SK-N-SH (cell line): Measurements from ENCODE around the gene WNK1. TPM values are rescaled to one million over a fixed set of nuclear protein-coding genes. Genes with fewer than 3 reads are reported as not detected.

Experiments used
- CTCF ChIA-PET: fragments of 300-600, 350-600 bp; formaldehyde crosslinking; extraction: SDS; loops from one replicate; lab custom pipeline; 2021; lab: Yijun Ruan, JAX
- POLR2A ChIA-PET: fragments of 350-600 bp; sonication (Branson Sonifier 250); formaldehyde crosslinking; extraction: SDS; loops from one replicate; lab custom pipeline; 2020; ENCODE audit warnings: antibody characterized with exemption, inconsistent platforms; lab: Yijun Ruan, JAX
- DNase-seq: peaks from one replicate; pipeline ENCODE4 v3.0.0; 2012
- H2AFZ ChIP-seq: fragments of 200-600 bp; sonication (generic); 2 replicates; pipeline ENCODE4 v1.8.1; 2016; ENCODE audit warnings: antibody characterized with exemption, mild to moderate bottlenecking, low read depth
- H3F3A ChIP-seq: fragments of 200-600 bp; sonication (generic); replicated peaks from 2 replicates; pipeline ENCODE3; 2016; ENCODE audit warnings: antibody characterized with exemption, mild to moderate bottlenecking; ENCODE audit not compliant: insufficient read depth
- H3K27ac ChIP-seq, 2 experiments: fragments of 200-500 bp in 1 of 2; fragments of 200-600 bp in 1 of 2; sonication (Bioruptor generic) in 1 of 2; sonication (generic), shearing (Covaris generic) in 1 of 2; 2 replicates each; pipeline versions ENCODE4 v1.5.1 to v1.6.1; 2014 to 2016; ENCODE audit warnings: low read depth in 2 of 2, inconsistent platforms in 1 of 2, low read length in 1 of 2, mild to moderate bottlenecking in 1 of 2, mixed read lengths in 1 of 2
- H3K27me3 ChIP-seq: fragments of 200-600 bp; sonication (generic), shearing (Covaris generic); 2 replicates; pipeline ENCODE4 v1.6.1; 2016; ENCODE audit warnings: mixed run types; ENCODE audit not compliant: insufficient read depth
- H3K36me3 ChIP-seq, 2 experiments: fragments of 200-500 bp in 1 of 2; fragments of 200-600 bp in 1 of 2; sonication (Bioruptor generic) in 1 of 2; sonication (generic) in 1 of 2; replicated peaks in 1 of 2; 2 replicates each; pipeline versions ENCODE3 to v1.5.1; 2014 to 2016; ENCODE audit warnings: low read length in 1 of 2, mild to moderate bottlenecking in 1 of 2; ENCODE audit not compliant: insufficient read depth in 2 of 2, control insufficient read depth in 1 of 2
- H3K4me1 ChIP-seq, 2 experiments: fragments of 200-500 bp in 1 of 2; fragments of 200-600 bp in 1 of 2; sonication (Bioruptor generic) in 1 of 2; sonication (generic), shearing (Covaris generic) in 1 of 2; 2 replicates each; pipeline versions ENCODE4 v1.5.1 to v1.6.1; 2014 to 2016; ENCODE audit warnings: low read depth in 1 of 2, low read length in 1 of 2, mixed run types in 1 of 2; ENCODE audit not compliant: insufficient read depth in 2 of 2, control insufficient read depth in 1 of 2
- H3K4me2 ChIP-seq: fragments of 200-600 bp; sonication (generic), shearing (Covaris generic); 2 replicates; pipeline ENCODE4 v1.6.1; 2017; ENCODE audit warnings: mixed run types
- H3K4me3 ChIP-seq, 2 experiments: fragments of 200-500 bp in 1 of 2; fragments of 200-600 bp in 1 of 2; sonication (Bioruptor generic) in 1 of 2; sonication (generic), shearing (Covaris generic) in 1 of 2; 2 replicates each; pipeline versions ENCODE4 v1.5.1 to v1.8.1; 2014 to 2016; ENCODE audit warnings: low read depth in 2 of 2, inconsistent platforms in 1 of 2, low read length in 1 of 2, mild to moderate bottlenecking in 1 of 2, mixed read lengths in 1 of 2, moderate library complexity in 1 of 2
- H3K79me2 ChIP-seq: fragments of 200-600 bp; sonication (generic); 2 replicates; pipeline ENCODE4 v1.8.1; 2017; ENCODE audit warnings: mild to moderate bottlenecking; ENCODE audit not compliant: insufficient read depth
- H3K9ac ChIP-seq: fragments of 200-600 bp; sonication (generic); 2 replicates; pipeline ENCODE4 v1.6.1; 2017; ENCODE audit warnings: mixed run types
- H3K9me2 ChIP-seq: fragments of 200-600 bp; sonication (generic); 2 replicates; pipeline ENCODE4 v1.6.1; 2017; ENCODE audit warnings: mixed run types
- H3K9me3 ChIP-seq: fragments of 200-600 bp; sonication (generic); 2 replicates; pipeline ENCODE4 v1.6.1; 2017; ENCODE audit warnings: mixed run types, mild to moderate bottlenecking, moderate library complexity
- H4K20me1 ChIP-seq: fragments of 200-600 bp; sonication (generic); 2 replicates; pipeline ENCODE4 v1.6.1; 2017; ENCODE audit warnings: mild to moderate bottlenecking, mixed run types; ENCODE audit not compliant: insufficient read depth
- CHD2 ChIP-seq: fragments of 150-350 bp; IDR thresholded peaks from 2 replicates; pipeline ENCODE4 v1.6.1; 2018; ENCODE audit warnings: low read length; ENCODE audit not compliant: partially characterized antibody
- ELF1 ChIP-seq: IDR thresholded peaks from 2 replicates; pipeline ENCODE4 v1.4.0; 2012
- EZH2phosphoT487 ChIP-seq: fragments of 200-600 bp; sonication (generic); IDR thresholded peaks from 2 replicates; pipeline ENCODE4 v1.6.1; 2017; ENCODE audit warnings: low read depth, mixed run types, mild to moderate bottlenecking, antibody characterized with exemption, moderate library complexity, borderline replicate concordance
- FOSL2 ChIP-seq: IDR thresholded peaks from 2 replicates; pipeline ENCODE4 v1.4.0; 2012; ENCODE audit warnings: low read depth, mild to moderate bottlenecking, moderate library complexity, borderline replicate concordance
- FOXM1 ChIP-seq: IDR thresholded peaks from 2 replicates; pipeline ENCODE4 v1.4.0; 2012; ENCODE audit warnings: low read depth, mild to moderate bottlenecking
- GABPA ChIP-seq: IDR thresholded peaks from 2 replicates; pipeline ENCODE4 v1.4.0; 2012; ENCODE audit warnings: low read depth, mild to moderate bottlenecking
- JUND ChIP-seq: IDR thresholded peaks from 2 replicates; pipeline ENCODE4 v1.4.0; 2012
- MXI1 ChIP-seq: IDR thresholded peaks from 2 replicates; pipeline ENCODE4 v1.6.1; 2012; ENCODE audit warnings: mild to moderate bottlenecking, low read depth, low read length, improper control_type of control experiment
- NFIC ChIP-seq: IDR thresholded peaks from 2 replicates; pipeline ENCODE4 v1.4.0; 2012; ENCODE audit warnings: borderline replicate concordance
- RAD21 ChIP-seq: IDR thresholded peaks from 2 replicates; pipeline ENCODE4 v1.6.1; 2012; ENCODE audit warnings: mild to moderate bottlenecking, low read length
- RFX5 ChIP-seq: IDR thresholded peaks from 2 replicates; pipeline ENCODE4 v1.6.1; 2012; ENCODE audit warnings: mild to moderate bottlenecking, improper control_type of control experiment, low read length
- RXRA ChIP-seq: IDR thresholded peaks from 2 replicates; pipeline ENCODE4 v1.4.0; 2012; ENCODE audit warnings: low read depth, mild to moderate bottlenecking, borderline replicate concordance
- TAF1 ChIP-seq: IDR thresholded peaks from 2 replicates; pipeline ENCODE4 v1.6.1; 2012; ENCODE audit warnings: low read depth, mild to moderate bottlenecking, low read length, moderate library complexity, borderline replicate concordance
- TCF12 ChIP-seq: IDR thresholded peaks from 2 replicates; pipeline ENCODE4 v1.4.0; 2012
- WGBS: methylation state at CpG from one replicate; pipeline ENCODE4 v1.1.6; 2017; ENCODE audit warnings: low lambda C conversion rate; 5-methylcytosine and 5-hydroxymethylcytosine counted together
- polyA plus RNA-seq, 3 experiments: library from polyadenylated mRNA; depleted of rRNA; stranded (reverse); fragments of >200 nt; gene quantifications; 2 replicates each; pipeline ENCODE4 v1.2.3, GENCODE V29; 2012
- TF ChIP-seq, protein P1 (sequence below): IDR thresholded peaks from 2 replicates; pipeline ENCODE4 v1.4.0; 2012; ENCODE audit warnings: low read depth, borderline replicate concordance
- TF ChIP-seq, protein P2 (sequence below): IDR thresholded peaks from 2 replicates; pipeline ENCODE4 v1.6.1; 2012; ENCODE audit warnings: mild to moderate bottlenecking, low read depth, low read length, moderate library complexity

WNK1 gene
- polyA plus RNA-seq, 1 of the 3 experiments (the other 2 are of a cell fraction), result 30.5 TPM

DNA sequence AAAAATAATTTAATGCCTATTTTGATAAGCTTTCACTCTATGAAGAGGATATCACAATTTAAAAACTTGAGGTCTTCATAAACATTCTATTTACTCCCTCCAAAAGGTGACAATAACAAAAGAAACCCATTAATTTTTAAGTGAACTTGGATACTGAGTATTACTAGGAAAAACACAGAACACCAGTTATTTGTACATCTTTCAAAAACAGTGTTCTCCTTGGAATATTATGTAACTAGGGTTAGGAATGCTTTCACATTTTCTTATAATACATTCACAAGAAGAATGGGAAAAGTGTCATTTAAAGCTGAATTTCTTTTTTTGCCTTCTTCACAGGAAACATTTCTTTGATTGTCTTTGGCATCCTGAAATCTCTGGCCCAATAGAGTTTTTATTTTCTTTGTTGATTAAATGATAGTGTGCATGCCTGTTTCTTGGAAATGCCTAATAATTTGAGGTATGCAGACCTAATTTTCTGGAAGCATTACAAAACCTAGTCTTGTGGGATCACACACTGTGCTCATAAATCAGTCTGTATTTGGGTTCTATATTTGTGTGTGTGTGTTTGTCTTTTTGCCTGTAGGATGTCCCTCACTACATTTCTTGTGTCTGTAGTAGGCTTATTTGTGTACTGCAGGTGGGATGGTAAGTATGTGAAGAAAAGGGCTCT, 76.5 kb downstream of the WNK1 start (continued):
- TF ChIP-seq TCF12, result no peak
- TF ChIP-seq, protein P1, sequence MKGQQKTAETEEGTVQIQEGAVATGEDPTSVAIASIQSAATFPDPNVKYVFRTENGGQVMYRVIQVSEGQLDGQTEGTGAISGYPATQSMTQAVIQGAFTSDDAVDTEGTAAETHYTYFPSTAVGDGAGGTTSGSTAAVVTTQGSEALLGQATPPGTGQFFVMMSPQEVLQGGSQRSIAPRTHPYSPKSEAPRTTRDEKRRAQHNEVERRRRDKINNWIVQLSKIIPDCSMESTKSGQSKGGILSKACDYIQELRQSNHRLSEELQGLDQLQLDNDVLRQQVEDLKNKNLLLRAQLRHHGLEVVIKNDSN, result no peak
- TF ChIP-seq CHD2, result no peak
- no peak for TF ChIP-seq NFIC
- TF ChIP-seq RFX5, result no peak

DNA sequence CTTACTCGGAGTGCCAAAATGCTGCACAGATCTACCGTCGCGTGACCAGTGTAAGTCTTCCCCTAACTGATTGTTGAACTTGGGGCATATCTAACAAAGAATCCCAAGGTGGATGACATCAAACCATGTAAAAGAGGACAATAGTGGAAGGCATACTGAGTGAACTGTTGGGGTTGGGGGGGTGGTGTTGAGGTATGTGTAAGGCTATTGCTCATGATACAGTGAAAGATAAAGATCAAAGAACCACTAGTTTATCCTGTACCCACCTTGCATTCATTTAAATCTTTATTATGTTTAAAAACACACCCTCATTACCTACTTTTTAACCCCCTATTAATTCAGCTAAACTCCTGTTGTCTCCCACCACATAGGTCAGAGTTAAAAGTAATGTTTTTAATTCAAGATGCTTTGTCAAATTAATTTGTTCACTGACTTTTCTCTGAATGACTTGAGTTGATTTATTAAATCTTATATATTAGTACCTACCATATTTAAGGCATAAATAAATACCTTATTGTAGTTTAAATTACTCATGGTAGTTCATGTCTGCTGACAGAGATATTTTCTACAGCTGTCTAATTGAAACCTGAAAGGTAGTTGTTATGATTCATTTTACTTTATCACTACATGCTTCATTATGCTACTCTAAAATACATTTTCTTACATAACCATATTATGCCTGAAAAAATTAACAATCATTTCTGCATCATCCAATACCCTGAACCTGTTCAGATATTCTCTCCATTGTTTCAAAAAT, 77.9 kb downstream of the WNK1 start:
- no peak for DNase-seq
- Histone ChIP-seq H3K36me3 (peaks cover 44 to 48% of the 10 kb centered on the region in 2 experiments), H3K79me2 (peaks cover 52% of the 10 kb centered on the region), H2AFZ (no peak overlapping the region), H3K27me3 (no peaks in the 10 kb centered on the region), H3K4me2 (no peak overlapping the region), H3F3A (peaks cover 4% of the 10 kb centered on the region), H3K9me2 (no peaks in the 10 kb centered on the region), H4K20me1 (0 out of 2 replicates have a peak, but pooled peaks cover 5% of the 10 kb centered on the region), H3K4me3 (no peak overlapping the region), H3K4me1 (peaks cover 4 to 6% of the 10 kb centered on the region in 2 experiments; a peak in 2 of 4 replicates), H3K9me3 (no peaks in the 10 kb centered on the region), H3K9ac (no peak overlapping the region), H3K27ac (no peak overlapping the region)
- ChIA-PET POLR2A (no interaction called here), CTCF (interaction anchor here (1.0 to 2.7 kb wide), 4 partner anchors 13 to 119 kb away, joined by 3 to 15 read pairs (median 4); partner anchors contain the start of gene RAD52)
- WGBS, result 100% methylated on average over 4 of the region's 4 CpGs
- TF ChIP-seq RAD21 (no peak), TAF1 (no peak), RXRA (no peak), ELF1 (no peak), FOXM1 (no peak), EZH2phosphoT487 (no peak), FOSL2 (no peak), JUND (no peak), GABPA (no peak), MXI1 (no peak), CHD2 (no peak)
- TF ChIP-seq, protein P2, sequence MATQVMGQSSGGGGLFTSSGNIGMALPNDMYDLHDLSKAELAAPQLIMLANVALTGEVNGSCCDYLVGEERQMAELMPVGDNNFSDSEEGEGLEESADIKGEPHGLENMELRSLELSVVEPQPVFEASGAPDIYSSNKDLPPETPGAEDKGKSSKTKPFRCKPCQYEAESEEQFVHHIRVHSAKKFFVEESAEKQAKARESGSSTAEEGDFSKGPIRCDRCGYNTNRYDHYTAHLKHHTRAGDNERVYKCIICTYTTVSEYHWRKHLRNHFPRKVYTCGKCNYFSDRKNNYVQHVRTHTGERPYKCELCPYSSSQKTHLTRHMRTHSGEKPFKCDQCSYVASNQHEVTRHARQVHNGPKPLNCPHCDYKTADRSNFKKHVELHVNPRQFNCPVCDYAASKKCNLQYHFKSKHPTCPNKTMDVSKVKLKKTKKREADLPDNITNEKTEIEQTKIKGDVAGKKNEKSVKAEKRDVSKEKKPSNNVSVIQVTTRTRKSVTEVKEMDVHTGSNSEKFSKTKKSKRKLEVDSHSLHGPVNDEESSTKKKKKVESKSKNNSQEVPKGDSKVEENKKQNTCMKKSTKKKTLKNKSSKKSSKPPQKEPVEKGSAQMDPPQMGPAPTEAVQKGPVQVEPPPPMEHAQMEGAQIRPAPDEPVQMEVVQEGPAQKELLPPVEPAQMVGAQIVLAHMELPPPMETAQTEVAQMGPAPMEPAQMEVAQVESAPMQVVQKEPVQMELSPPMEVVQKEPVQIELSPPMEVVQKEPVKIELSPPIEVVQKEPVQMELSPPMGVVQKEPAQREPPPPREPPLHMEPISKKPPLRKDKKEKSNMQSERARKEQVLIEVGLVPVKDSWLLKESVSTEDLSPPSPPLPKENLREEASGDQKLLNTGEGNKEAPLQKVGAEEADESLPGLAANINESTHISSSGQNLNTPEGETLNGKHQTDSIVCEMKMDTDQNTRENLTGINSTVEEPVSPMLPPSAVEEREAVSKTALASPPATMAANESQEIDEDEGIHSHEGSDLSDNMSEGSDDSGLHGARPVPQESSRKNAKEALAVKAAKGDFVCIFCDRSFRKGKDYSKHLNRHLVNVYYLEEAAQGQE, result no peak
